HepG2 (cell line): ENCODE results near the gene BBC3. TPM values are rescaled to one million over a fixed set of nuclear protein-coding genes. Genes with fewer than 3 reads are reported as not detected.
A peak's percentile ranks its signal among the peaks of the same experiment; 100 is the strongest.

Experiments
- SP4 ChIP-seq: sonication (generic); formaldehyde crosslinking; IDR thresholded peaks from 2 replicates; pipeline ENCODE4 v1.8.1; 2023; ENCODE audit warnings: mild to moderate bottlenecking, missing genetic modification reagents
- ZFYVE20 ChIP-seq: sonication (generic); formaldehyde crosslinking; IDR thresholded peaks from 2 replicates; pipeline ENCODE4 v1.8.0; 2023; ENCODE audit warnings: low read depth, mild to moderate bottlenecking, moderate library complexity, missing genetic modification reagents, borderline replicate concordance
- ZNF446 ChIP-seq: sonication (generic); formaldehyde crosslinking; IDR thresholded peaks from 2 replicates; pipeline ENCODE4 v1.5.0; 2020; ENCODE audit warnings: mild to moderate bottlenecking, missing genetic modification reagents
- ZNF589 ChIP-seq: sonication (generic); formaldehyde crosslinking; conservative IDR thresholded peaks from 2 replicates; pipeline ENCODE4 v1.8.0; 2022; ENCODE audit warnings: mild to moderate bottlenecking, moderate library complexity, missing genetic modification reagents
- polyA plus RNA-seq, 8 experiments: library from polyadenylated mRNA; depleted of rRNA in 3 of 8; stranded (reverse) in 7 of 8; unstranded in 1 of 8; fragments of >200 nt; fragmentation: Illumina TruSeq in 4 of 8; extraction: Trizol in 4 of 8; gene quantifications; 2 replicates each; pipeline versions ENCODE4 v1.2.1 to v1.2.3, GENCODE V29; 2011 to 2016; ENCODE audit warnings: low read depth in 4 of 8, missing spikeins in 1 of 8, mixed read lengths in 1 of 8; ENCODE audit not compliant: insufficient read depth in 1 of 8
- total RNA-seq, 5 experiments: library from RNA; depleted of rRNA; stranded (reverse); fragments of >200 nt; fragmentation: Illumina TruSeq; extraction: Trizol; gene quantifications; 2 replicates each; pipeline ENCODE4 v1.2.3, GENCODE V29; 2016; ENCODE audit warnings: low read depth in 1 of 5
- TF ChIP-seq, protein P1 (sequence below): sonication (generic); formaldehyde crosslinking; IDR thresholded peaks from 2 replicates; pipeline ENCODE4 v1.5.0; 2020; ENCODE audit warnings: mild to moderate bottlenecking, missing genetic modification reagents, borderline replicate concordance
- TF ChIP-seq, protein P2 (sequence below), 2 experiments: sonication (generic) in 1 of 2; formaldehyde crosslinking in 1 of 2; IDR thresholded peaks; 2 replicates each; pipeline versions ENCODE4 v1.4.0 to v1.6.1; 2016 to 2020; ENCODE audit warnings: borderline replicate concordance in 1 of 2, low read depth in 1 of 2, mild to moderate bottlenecking in 1 of 2, missing genetic modification reagents in 1 of 2
- TF ChIP-seq, protein P3 (sequence below): fragments of 450-650 bp; IDR thresholded peaks from 2 replicates; pipeline ENCODE4 v1.6.1; 2017; ENCODE audit warnings: mild to moderate bottlenecking
- TF ChIP-seq, protein P4 (sequence below): sonication (generic); formaldehyde crosslinking; IDR thresholded peaks from 2 replicates; pipeline ENCODE4 v1.9.0; 2021; ENCODE audit warnings: mild to moderate bottlenecking, missing genetic modification reagents

Gene BBC3
- total and polyA plus RNA-seq, 2 of the 13 experiments (the other 11 are each of a cell fraction or from before 2014, with no cell fraction given) = 6.1 to 8.8 TPM

DNA sequence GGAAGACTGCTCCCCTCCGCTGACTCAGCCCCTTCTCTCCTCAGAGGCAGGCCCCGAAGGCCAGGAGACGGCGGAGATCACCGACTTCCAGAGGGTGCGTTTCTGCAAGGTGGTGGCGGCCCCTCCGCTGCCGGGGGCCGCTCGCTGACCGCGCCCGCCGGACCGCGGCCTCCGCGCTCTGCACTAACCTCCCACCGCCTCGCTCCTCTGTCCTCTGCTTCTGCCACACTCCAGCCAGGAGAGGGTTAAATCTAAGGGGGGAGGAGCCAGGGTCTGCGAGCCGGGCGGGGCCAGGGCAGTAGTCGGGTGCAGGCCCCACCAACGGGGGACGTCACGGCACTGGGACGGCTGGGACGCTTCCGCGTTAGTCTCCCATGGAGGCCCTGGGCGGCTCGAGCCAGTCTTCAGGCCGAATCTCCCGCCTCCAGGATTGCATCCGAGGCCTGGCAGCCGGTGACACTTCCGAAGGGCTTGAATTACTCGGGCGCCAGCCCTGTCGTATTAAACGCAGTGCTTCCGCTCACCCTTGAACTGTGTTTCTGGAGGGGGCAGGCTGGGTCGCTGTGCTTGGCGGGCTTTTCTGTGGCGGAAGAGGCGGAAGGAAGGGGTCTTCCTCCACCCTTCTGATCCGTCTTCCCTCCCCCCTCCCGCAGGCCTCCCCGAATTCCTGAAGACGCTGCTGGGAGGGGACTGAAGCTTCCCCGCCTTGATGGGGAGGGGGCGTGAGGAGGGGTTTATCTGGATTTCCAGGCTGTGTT, 42.5 kb upstream of the BBC3 start (continued):
- TF ChIP-seq ZFYVE20 = no peak
- TF ChIP-seq, protein P1, sequence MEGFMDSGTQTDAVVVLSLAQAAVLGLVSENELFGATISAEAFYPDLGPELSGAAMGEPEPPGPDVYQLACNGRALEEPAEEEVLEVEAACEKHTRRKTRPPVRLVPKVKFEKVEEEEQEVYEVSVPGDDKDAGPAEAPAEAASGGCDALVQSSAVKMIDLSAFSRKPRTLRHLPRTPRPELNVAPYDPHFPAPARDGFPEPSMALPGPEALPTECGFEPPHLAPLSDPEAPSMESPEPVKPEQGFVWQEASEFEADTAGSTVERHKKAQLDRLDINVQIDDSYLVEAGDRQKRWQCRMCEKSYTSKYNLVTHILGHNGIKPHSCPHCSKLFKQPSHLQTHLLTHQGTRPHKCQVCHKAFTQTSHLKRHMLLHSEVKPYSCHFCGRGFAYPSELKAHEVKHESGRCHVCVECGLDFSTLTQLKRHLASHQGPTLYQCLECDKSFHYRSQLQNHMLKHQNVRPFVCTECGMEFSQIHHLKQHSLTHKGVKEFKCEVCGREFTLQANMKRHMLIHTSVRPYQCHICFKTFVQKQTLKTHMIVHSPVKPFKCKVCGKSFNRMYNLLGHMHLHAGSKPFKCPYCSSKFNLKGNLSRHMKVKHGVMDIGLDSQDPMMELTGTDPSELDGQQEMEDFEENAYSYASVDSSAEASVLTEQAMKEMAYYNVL (CRISPR knock-in tag) = peak; percentile 72; the same call in 1 of the 2 replicates
- TF ChIP-seq, protein P2, sequence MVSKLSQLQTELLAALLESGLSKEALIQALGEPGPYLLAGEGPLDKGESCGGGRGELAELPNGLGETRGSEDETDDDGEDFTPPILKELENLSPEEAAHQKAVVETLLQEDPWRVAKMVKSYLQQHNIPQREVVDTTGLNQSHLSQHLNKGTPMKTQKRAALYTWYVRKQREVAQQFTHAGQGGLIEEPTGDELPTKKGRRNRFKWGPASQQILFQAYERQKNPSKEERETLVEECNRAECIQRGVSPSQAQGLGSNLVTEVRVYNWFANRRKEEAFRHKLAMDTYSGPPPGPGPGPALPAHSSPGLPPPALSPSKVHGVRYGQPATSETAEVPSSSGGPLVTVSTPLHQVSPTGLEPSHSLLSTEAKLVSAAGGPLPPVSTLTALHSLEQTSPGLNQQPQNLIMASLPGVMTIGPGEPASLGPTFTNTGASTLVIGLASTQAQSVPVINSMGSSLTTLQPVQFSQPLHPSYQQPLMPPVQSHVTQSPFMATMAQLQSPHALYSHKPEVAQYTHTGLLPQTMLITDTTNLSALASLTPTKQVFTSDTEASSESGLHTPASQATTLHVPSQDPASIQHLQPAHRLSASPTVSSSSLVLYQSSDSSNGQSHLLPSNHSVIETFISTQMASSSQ (IDR thresholded peaks at IDR 0.05; ENCODE audit: low read depth) = no peak
- TF ChIP-seq, protein P2 (CRISPR knock-in tag; IDR thresholded peaks at IDR 0.05; ENCODE audit: borderline replicate concordance) = peak; percentile 61; the same call in 1 of the 2 replicates
- 0 out of 2 replicates have a peak, but pooled peaks have one; percentile 25 for TF ChIP-seq ZNF589 (CRISPR knock-in tag)
- TF ChIP-seq, protein P3, sequence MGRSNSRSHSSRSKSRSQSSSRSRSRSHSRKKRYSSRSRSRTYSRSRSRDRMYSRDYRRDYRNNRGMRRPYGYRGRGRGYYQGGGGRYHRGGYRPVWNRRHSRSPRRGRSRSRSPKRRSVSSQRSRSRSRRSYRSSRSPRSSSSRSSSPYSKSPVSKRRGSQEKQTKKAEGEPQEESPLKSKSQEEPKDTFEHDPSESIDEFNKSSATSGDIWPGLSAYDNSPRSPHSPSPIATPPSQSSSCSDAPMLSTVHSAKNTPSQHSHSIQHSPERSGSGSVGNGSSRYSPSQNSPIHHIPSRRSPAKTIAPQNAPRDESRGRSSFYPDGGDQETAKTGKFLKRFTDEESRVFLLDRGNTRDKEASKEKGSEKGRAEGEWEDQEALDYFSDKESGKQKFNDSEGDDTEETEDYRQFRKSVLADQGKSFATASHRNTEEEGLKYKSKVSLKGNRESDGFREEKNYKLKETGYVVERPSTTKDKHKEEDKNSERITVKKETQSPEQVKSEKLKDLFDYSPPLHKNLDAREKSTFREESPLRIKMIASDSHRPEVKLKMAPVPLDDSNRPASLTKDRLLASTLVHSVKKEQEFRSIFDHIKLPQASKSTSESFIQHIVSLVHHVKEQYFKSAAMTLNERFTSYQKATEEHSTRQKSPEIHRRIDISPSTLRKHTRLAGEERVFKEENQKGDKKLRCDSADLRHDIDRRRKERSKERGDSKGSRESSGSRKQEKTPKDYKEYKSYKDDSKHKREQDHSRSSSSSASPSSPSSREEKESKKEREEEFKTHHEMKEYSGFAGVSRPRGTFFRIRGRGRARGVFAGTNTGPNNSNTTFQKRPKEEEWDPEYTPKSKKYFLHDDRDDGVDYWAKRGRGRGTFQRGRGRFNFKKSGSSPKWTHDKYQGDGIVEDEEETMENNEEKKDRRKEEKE = no peak
- TF ChIP-seq, protein P4, sequence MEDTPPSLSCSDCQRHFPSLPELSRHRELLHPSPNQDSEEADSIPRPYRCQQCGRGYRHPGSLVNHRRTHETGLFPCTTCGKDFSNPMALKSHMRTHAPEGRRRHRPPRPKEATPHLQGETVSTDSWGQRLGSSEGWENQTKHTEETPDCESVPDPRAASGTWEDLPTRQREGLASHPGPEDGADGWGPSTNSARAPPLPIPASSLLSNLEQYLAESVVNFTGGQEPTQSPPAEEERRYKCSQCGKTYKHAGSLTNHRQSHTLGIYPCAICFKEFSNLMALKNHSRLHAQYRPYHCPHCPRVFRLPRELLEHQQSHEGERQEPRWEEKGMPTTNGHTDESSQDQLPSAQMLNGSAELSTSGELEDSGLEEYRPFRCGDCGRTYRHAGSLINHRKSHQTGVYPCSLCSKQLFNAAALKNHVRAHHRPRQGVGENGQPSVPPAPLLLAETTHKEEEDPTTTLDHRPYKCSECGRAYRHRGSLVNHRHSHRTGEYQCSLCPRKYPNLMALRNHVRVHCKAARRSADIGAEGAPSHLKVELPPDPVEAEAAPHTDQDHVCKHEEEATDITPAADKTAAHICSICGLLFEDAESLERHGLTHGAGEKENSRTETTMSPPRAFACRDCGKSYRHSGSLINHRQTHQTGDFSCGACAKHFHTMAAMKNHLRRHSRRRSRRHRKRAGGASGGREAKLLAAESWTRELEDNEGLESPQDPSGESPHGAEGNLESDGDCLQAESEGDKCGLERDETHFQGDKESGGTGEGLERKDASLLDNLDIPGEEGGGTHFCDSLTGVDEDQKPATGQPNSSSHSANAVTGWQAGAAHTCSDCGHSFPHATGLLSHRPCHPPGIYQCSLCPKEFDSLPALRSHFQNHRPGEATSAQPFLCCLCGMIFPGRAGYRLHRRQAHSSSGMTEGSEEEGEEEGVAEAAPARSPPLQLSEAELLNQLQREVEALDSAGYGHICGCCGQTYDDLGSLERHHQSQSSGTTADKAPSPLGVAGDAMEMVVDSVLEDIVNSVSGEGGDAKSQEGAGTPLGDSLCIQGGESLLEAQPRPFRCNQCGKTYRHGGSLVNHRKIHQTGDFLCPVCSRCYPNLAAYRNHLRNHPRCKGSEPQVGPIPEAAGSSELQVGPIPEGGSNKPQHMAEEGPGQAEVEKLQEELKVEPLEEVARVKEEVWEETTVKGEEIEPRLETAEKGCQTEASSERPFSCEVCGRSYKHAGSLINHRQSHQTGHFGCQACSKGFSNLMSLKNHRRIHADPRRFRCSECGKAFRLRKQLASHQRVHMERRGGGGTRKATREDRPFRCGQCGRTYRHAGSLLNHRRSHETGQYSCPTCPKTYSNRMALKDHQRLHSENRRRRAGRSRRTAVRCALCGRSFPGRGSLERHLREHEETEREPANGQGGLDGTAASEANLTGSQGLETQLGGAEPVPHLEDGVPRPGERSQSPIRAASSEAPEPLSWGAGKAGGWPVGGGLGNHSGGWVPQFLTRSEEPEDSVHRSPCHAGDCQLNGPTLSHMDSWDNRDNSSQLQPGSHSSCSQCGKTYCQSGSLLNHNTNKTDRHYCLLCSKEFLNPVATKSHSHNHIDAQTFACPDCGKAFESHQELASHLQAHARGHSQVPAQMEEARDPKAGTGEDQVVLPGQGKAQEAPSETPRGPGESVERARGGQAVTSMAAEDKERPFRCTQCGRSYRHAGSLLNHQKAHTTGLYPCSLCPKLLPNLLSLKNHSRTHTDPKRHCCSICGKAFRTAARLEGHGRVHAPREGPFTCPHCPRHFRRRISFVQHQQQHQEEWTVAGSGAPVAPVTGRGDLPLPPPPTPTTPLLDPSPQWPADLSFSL (CRISPR knock-in tag) = no peak
- TF ChIP-seq SP4 (CRISPR knock-in tag) = peak; percentile 87
- TF ChIP-seq ZNF446 (CRISPR knock-in tag) = no peak
